Measurements from ENCODE around the gene EXOC3.

Gene EXOC3

GRCh38 chr5:497871-498509 lies 55.0 kb downstream of the EXOC3 start:
- H3K27ac ChIP-seq: no peak overlapping the region
- TF ChIP-seq CTCF (conservative IDR thresholded peaks at IDR 0.05): no peak

GRCh38 chr5:499233-500209 lies 56.5 kb downstream of the EXOC3 start:
- no peak for TF ChIP-seq CTCF (conservative IDR thresholded peaks at IDR 0.05)
- H3K27ac ChIP-seq: no peak overlapping the region

GRCh38 chr5:500491-500890 lies 57.5 kb downstream of the EXOC3 start:
- no peak for TF ChIP-seq CTCF (conservative IDR thresholded peaks at IDR 0.05)
- no peak overlapping the region for H3K27ac ChIP-seq

GRCh38 chr5:501105-501830 lies 58.3 kb downstream of the EXOC3 start:
- H3K27ac ChIP-seq: no peak overlapping the region
- TF ChIP-seq CTCF (conservative IDR thresholded peaks at IDR 0.05): no peak

- no peak overlapping the region for H3K27ac ChIP-seq
- TF ChIP-seq CTCF (conservative IDR thresholded peaks at IDR 0.05): no peak
Measured at GRCh38 chr5:501831-502184, 58.8 kb downstream of the EXOC3 start.

- no peak for TF ChIP-seq CTCF (conservative IDR thresholded peaks at IDR 0.05)
- no peak overlapping the region for H3K27ac ChIP-seq
Measured at GRCh38 chr5:502325-503079, 59.5 kb downstream of the EXOC3 start.

Data from VCaP (cell line).